ENCODE data around the gene CAMK2N2. TPM values are rescaled to one million over a fixed set of nuclear protein-coding genes. Genes with fewer than 3 reads are reported as not detected.

Gene CAMK2N2
- total RNA-seq (2022; extraction: Qiagen RNA extraction; ENCODE audit: low read depth), result 0.60 to 2.0 TPM (median 1.3 TPM) in 5 replicates

DNA sequence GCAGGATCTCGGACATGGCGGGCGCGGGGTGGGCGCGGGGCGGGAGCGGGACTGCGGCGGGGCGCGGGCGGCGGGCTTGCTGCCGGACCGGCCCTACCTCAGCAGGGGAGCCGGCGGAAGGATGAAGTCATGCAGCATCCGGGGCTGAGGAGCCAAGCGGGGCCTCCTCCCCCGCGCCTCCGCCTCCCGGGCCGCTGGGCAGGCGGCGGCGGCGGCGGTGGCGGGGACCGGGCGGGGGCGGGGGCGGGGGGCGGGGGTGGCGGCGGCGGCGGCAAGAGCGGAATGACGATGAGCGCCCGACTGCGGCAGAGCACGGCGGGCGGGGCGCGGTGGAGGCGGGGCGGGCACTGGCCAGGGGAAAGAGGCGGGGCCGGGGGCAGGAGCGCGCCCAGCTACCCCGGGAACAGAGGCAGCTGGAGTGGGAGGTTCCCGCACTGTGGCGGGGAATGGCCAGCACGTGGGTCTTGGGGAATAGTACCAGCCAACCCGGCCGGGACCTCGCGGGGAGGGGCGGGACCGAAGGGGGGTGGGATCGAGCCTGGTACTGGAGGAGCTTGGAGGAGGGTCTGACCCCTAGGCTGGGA lies at the start of gene CAMK2N2:
Gene CAMK2N2, minus strand, starts transcription at position 284 of the 584 bp plus-strand sequence. Its CDS starts 268 bp downstream, at position 16.

DNA sequence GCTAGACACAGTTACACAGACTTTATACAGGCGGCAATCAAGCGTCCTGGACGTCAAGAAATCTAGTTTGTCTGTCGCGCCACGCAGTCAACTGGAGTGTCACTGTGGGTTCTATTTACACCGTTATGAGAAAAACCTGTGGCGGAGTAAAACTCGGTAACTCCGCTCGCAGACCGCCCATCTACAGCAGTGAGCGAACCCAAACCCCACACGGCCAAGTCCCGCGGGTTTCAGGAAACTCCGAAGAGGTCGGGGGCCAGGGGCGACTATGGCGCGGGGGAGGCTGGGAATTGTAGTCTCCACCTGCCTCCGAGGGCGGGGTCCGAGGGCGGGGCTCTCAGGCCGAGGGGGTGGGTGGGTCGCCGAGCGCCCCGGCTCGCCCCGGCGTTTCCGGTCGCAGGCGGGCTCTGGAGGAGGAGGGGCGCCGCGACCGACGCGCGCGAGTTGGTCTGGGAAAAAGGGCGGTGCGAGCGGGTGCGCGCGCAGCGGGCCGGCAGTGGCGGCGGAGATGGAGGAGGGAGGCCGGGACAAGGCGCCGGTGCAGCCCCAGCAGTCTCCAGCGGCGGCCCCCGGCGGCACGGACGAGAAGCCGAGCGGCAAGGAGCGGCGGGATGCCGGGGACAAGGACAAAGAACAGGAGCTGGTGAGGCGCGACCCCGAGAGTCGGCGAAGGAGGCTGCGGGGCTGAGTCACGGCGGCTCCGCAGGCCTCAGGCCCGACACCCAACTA lies 37.6 kb upstream of the CAMK2N2 start, which contains the start of gene PSMD2:
Gene PSMD2, plus strand, starts transcription at position 483 of the 729 bp plus-strand sequence. Its CDS starts 26 bp downstream, at position 509.

DNA sequence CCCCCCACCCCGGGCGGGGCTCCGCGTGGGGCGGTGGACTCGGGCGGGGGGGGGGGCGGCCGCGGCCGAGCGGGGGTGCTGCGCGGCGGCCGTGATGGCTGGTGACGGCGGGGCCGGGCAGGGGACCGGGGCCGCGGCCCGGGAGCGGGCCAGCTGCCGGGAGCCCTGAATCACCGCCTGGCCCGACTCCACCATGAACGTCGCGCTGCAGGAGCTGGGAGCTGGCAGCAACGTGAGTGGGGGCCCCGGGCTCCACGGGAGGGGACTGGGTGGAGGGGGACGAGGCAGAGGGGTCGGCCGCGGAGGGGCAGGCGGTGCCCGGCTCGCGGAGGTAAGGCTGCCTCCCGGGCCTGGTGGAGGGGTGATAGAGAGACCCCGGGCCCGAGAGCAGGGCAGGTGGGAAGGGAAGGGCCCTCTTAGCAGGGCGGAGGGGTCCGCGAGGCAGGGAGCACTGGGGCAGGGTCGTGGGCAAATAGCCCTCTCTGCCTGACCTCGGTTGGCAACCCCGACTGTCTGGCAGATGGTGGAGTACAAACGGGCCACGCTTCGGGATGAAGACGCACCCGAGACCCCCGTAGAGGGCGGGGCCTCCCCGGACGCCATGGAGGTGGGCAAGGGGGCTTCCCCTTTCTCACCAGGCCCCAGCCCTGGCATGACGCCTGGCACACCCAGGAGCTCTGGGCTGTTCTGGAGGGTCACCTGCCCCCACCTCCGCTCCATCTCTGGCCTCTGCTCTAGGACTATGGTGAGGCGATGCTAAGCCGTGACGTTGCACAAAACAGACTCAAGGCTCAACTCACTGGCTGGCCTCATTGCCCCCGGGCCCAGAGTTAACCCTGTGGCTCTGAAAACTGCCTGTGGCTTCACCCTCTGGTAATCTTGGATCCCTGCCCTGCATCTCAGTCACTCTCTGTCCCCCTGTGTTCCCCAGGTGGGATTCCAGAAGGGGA lies 14.9 kb upstream of the CAMK2N2 start, which contains the start of gene ECE2:
Gene ECE2, plus strand, starts transcription at position 62 of the 950 bp plus-strand sequence. Its CDS starts 132 bp downstream, at position 194.

DNA sequence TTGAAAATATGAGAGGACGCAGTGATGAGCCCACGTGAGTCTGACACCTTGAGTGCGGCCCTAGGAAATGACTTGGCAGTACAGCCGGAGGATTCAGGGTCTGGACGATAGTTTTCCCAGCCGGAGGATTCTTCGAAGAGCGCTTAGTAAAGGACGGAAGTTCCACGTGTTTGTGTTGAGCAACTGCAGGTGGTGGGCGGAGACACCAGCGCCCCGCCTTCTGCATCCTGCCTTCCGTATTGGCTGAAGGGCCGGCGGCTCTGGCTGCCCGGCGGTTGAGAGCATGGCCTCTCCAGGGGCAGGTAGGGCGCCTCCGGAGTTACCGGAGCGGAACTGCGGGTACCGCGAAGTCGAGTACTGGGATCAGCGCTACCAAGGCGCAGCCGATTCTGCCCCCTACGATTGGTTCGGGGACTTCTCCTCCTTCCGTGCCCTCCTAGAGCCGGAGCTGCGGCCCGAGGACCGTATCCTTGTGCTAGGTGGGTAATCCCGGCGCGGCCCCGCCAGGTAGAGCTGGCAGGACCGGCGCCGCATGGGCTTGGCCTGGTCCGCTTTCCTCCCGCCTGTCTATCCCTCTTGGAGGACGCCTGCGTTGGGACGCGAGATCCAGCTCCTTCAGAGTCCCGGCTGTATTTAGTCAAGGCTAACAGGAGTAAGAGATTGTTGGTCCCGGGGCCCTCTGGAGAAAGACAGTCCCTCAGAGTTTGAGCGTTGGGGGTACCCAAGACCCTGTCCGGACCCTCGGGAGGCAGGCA lies 11.8 kb downstream of the CAMK2N2 start, which contains the start of gene EEF1AKMT4:
Gene EEF1AKMT4, plus strand, starts transcription at position 261 of the 755 bp plus-strand sequence. Its CDS starts 23 bp downstream, at position 284.

DNA sequence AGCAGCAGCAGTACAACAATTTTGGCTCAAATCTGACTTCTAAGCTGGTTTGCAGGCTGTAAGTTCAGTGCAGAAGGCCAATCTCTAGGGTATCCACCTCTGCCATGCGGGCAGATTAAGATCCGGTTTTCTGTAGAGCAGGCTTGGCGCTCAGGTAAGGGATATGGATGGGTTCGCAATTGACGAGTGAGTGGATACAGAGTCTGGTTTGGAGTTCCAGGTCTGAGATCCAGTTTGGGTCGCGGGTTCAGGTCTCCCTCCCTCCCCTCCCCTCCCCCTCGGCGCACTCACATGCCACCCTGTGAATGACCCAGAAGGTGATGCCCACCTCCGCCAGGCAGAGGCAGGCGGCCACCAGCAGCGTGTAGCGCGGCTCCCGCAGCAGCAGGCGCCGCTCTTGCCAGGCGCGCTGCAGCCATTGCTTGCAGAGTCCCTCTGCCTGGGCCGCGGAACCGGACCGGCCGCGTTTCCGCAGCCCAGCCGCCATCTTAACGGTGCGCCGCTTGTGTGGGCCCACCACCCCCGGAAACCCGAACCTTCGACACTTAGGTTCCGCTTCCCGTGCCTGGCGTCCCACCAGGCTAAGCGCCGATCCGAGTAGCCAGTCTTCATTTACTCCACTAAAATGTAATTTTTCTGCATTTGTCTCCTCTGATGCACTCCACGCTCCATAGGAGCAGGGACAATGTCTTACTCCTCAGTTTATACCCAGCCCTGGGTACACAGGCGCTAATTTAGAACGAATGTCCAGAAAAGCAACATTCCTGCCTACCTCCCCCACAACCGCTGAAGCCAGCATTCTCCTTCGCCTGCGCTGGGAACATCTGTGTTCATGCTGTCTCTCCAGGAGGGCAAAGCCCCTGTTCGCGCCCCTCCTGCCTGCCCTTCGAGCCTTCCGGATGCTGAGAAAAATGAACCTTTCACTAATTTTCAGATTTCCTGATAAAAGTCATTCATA lies 12.6 kb downstream of the CAMK2N2 start, which contains the start of gene ALG3:
Gene ALG3, minus strand, starts transcription at position 509 of the 958 bp plus-strand sequence. Its CDS starts 22 bp downstream, at position 487.

DNA sequence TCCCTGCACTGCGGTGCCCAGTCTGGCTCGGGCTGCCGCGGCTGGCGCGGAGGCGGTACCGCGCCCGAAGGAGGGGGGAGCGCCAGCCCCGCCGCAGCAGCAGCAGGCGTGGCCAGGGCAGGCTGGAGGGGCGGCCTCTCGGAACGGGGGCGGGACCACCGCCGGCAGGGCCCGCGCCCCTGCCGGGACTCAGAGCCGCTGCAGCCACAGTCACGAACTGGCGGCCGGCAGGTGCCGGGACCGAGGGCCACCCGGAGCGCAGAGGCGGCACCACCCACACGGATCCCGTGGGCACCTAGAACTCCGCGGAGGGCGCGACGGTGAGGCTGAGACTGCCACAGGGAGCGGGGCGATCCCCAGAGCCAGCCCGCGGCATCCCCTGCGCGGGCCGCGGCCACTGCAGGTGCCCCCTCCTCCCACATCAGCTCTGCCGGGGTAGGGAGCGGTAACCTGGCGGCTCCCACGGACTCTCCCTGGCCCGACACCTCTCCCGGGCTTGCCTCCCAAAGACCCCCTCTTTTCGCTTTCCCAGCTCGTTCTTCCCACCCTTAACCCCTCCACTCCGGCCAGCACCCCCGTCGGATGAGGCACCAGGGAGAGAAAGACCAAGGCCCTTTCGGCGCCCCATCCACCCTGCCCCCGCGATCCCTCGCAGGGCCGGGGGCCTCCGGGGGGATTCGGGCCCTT lies 31.8 kb downstream of the CAMK2N2 start, which contains the start of gene VWA5B2:
Gene VWA5B2, plus strand, starts transcription at position 192 of the 687 bp plus-strand sequence. CDS start 944 bp downstream, outside the sequence.

Other genes starting within 250 kb of the CAMK2N2 start
- gene ABCC5, start 243.7 kb downstream of the CAMK2N2 start, total RNA-seq (2022; extraction: Qiagen RNA extraction; ENCODE audit: low read depth), result 10.4 to 17.4 TPM (median 15.3 TPM) in 5 replicates
- gene HTR3D, start 229.8 kb downstream of the CAMK2N2 start, total RNA-seq (2022; extraction: Qiagen RNA extraction; ENCODE audit: low read depth), result not detected in 5 replicates
- gene HTR3C, start 208.5 kb downstream of the CAMK2N2 start, total RNA-seq (2022; extraction: Qiagen RNA extraction; ENCODE audit: low read depth), result not detected in 5 replicates
- gene HTR3E, start 164.5 kb downstream of the CAMK2N2 start, total RNA-seq (2022; extraction: Qiagen RNA extraction; ENCODE audit: low read depth), result not detected in 5 replicates
- 25.0 to 31.5 TPM (median 29.3 TPM) in 5 replicates for gene EIF2B5, start 126.2 kb downstream of the CAMK2N2 start, total RNA-seq (2022; extraction: Qiagen RNA extraction; ENCODE audit: low read depth)
- gene DVL3, start 106.2 kb downstream of the CAMK2N2 start, total RNA-seq (2022; extraction: Qiagen RNA extraction; ENCODE audit: low read depth), result 14.9 to 30.4 TPM (median 26.5 TPM) in 5 replicates
- gene AP2M1, start 86.7 kb downstream of the CAMK2N2 start, total RNA-seq (2022; extraction: Qiagen RNA extraction; ENCODE audit: low read depth), result 286 to 326 TPM (median 314 TPM) in 5 replicates
- gene ABCF3, start 75.4 kb downstream of the CAMK2N2 start, total RNA-seq (2022; extraction: Qiagen RNA extraction; ENCODE audit: low read depth), result 25.4 to 36.5 TPM (median 34.8 TPM) in 5 replicates
- 0.29 to 0.46 TPM (median 0.38 TPM) in 5 replicates for gene VWA5B2, start 32.0 kb downstream of the CAMK2N2 start, total RNA-seq (2022; extraction: Qiagen RNA extraction; ENCODE audit: low read depth)
- gene ALG3, start 12.6 kb downstream of the CAMK2N2 start, total RNA-seq (2022; extraction: Qiagen RNA extraction; ENCODE audit: low read depth), result 48.9 to 83.2 TPM (median 72.9 TPM) in 5 replicates
- 8.0 to 13.2 TPM (median 11.0 TPM) in 5 replicates for gene EEF1AKMT4, start 11.9 kb downstream of the CAMK2N2 start, total RNA-seq (2022; extraction: Qiagen RNA extraction; ENCODE audit: low read depth)
- not detected in 5 replicates for gene ECE2, start 14.5 kb upstream of the CAMK2N2 start, total RNA-seq (2022; extraction: Qiagen RNA extraction; ENCODE audit: low read depth)
- 294 to 424 TPM (median 309 TPM) in 5 replicates for gene PSMD2, start 37.7 kb upstream of the CAMK2N2 start, total RNA-seq (2022; extraction: Qiagen RNA extraction; ENCODE audit: low read depth)
- 221 to 295 TPM (median 267 TPM) in 5 replicates for gene EIF4G1, start 53.1 kb upstream of the CAMK2N2 start, total RNA-seq (2022; extraction: Qiagen RNA extraction; ENCODE audit: low read depth)
- gene FAM131A, start 76.0 kb upstream of the CAMK2N2 start, total RNA-seq (2022; extraction: Qiagen RNA extraction; ENCODE audit: low read depth), result 6.8 to 11.7 TPM (median 9.9 TPM) in 5 replicates
- 4.0 to 6.1 TPM (median 5.5 TPM) in 5 replicates for gene CLCN2, start 100.1 kb upstream of the CAMK2N2 start, total RNA-seq (2022; extraction: Qiagen RNA extraction; ENCODE audit: low read depth)
- 69.5 to 82.7 TPM (median 77.4 TPM) in 5 replicates for gene POLR2H, start 100.2 kb upstream of the CAMK2N2 start, total RNA-seq (2022; extraction: Qiagen RNA extraction; ENCODE audit: low read depth)
- not detected in 5 replicates for gene THPO, start 116.7 kb upstream of the CAMK2N2 start, total RNA-seq (2022; extraction: Qiagen RNA extraction; ENCODE audit: low read depth)
- gene CHRD, start 118.5 kb upstream of the CAMK2N2 start, total RNA-seq (2022; extraction: Qiagen RNA extraction; ENCODE audit: low read depth), result 0.07 to 0.42 TPM (median 0.15 TPM) in 5 replicates

Data from A549 treated with ZK216348 at 1 μM for 4 hours (cell line).